ENCODE data around the gene SCARF1.

- TF ChIP-seq POLR2A (IDR thresholded peaks at IDR 0.05; ENCODE audit: low read depth, low read length), result no peak
- TF ChIP-seq POLR2AphosphoS5 (IDR thresholded peaks at IDR 0.05; ENCODE audit: low read depth, low read length), result no peak
These were observed 15.5 kb upstream of the SCARF1 start for GRCh38 chr17:1661045-1661444.

Data from GM12892 (cell line).